ENCODE measurements around the gene MAP3K13.

Gene MAP3K13

DNA sequence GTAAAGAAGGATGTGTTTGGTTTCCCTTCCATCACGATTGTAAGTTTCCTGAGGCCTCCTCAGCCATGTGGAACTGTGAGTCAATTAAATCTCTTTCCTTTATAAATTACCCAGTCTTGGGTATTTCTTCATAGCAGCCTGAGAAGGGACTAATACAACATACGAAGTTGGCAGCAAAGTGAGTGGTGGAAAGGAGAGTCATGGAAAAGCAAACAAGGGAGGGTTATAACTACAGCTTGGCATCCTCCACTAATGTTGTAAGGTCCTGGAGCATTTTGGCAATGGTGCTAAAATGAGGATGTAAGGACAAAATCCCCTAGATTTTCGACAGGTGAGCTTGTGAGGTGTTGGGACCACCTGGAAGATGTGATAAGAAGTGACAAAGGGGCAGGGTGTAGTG lies 141.7 kb downstream of the MAP3K13 start:
- Histone ChIP-seq H3K27ac (ENCODE audit: low read depth, low read length, poor library complexity, severe bottlenecking) (no peak overlapping the region), H3K36me3 (ENCODE audit: insufficient read depth, low read length) (no peaks in the 10 kb centered on the region), H3K27me3 (ENCODE audit: insufficient read depth, low read length) (no peaks in the 10 kb centered on the region), H3K9me2 (ENCODE audit: low read depth, low read length) (no peaks in the 10 kb centered on the region), H3K4me3 (ENCODE audit: low read depth, low read length, poor library complexity, severe bottlenecking) (no peak overlapping the region), H3K4me2 (ENCODE audit: low read length) (no peak overlapping the region), H4K20me1 (ENCODE audit: insufficient read depth, low read length) (no peaks in the 10 kb centered on the region), H3K79me2 (ENCODE audit: insufficient read depth, low read length) (no peaks in the 10 kb centered on the region), H3K9me3 (ENCODE audit: low read length) (no peaks in the 10 kb centered on the region), H3K9ac (ENCODE audit: low read length) (no peak overlapping the region), H3K4me1 (ENCODE audit: insufficient read depth, low read length, severe bottlenecking) (no peaks in the 10 kb centered on the region), H2AFZ (ENCODE audit: low read length) (no peak overlapping the region), H3F3A (ENCODE audit: insufficient read depth, low read length) (no peaks in the 10 kb centered on the region)
- TF ChIP-seq, protein P1, sequence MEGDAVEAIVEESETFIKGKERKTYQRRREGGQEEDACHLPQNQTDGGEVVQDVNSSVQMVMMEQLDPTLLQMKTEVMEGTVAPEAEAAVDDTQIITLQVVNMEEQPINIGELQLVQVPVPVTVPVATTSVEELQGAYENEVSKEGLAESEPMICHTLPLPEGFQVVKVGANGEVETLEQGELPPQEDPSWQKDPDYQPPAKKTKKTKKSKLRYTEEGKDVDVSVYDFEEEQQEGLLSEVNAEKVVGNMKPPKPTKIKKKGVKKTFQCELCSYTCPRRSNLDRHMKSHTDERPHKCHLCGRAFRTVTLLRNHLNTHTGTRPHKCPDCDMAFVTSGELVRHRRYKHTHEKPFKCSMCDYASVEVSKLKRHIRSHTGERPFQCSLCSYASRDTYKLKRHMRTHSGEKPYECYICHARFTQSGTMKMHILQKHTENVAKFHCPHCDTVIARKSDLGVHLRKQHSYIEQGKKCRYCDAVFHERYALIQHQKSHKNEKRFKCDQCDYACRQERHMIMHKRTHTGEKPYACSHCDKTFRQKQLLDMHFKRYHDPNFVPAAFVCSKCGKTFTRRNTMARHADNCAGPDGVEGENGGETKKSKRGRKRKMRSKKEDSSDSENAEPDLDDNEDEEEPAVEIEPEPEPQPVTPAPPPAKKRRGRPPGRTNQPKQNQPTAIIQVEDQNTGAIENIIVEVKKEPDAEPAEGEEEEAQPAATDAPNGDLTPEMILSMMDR (IDR thresholded peaks at IDR 0.05; ENCODE audit: low read length): no peak
- TF ChIP-seq EZH2 (IDR thresholded peaks at IDR 0.05; ENCODE audit: borderline replicate concordance, low read length): no peak

DNA sequence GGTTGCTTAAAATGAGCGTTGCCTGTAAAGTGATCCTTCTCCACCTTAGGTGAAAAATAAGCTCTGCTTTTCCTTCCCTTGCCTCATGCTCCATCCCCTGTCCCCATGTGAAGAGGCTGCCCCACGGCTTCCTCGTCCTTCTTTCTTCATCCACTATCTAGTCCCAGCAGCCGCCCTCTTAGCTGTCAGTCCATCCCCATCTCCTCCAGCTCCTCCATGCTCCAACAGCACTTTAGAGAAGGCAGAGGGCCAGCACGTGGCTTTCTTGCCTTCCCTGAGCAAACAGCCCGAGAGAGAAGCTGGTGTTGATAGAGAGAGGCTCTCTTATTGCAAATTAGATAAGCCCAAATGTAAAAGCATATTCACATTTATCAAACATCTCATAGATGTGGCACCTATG lies 144.9 kb downstream of the MAP3K13 start:
- Histone ChIP-seq H3K27ac (ENCODE audit: low read depth, low read length, poor library complexity, severe bottlenecking) (no peak overlapping the region), H2AFZ (ENCODE audit: low read length) (no peak overlapping the region), H3K9me2 (ENCODE audit: low read depth, low read length) (no peaks in the 10 kb centered on the region), H3K36me3 (ENCODE audit: insufficient read depth, low read length) (no peaks in the 10 kb centered on the region), H3K9ac (ENCODE audit: low read length) (no peak overlapping the region), H3F3A (ENCODE audit: insufficient read depth, low read length) (no peaks in the 10 kb centered on the region), H3K4me1 (ENCODE audit: insufficient read depth, low read length, severe bottlenecking) (no peaks in the 10 kb centered on the region), H3K9me3 (ENCODE audit: low read length) (no peaks in the 10 kb centered on the region), H3K79me2 (ENCODE audit: insufficient read depth, low read length) (no peaks in the 10 kb centered on the region), H3K4me3 (ENCODE audit: low read depth, low read length, poor library complexity, severe bottlenecking) (no peak overlapping the region), H4K20me1 (ENCODE audit: insufficient read depth, low read length) (no peaks in the 10 kb centered on the region), H3K4me2 (ENCODE audit: low read length) (no peak overlapping the region), H3K27me3 (ENCODE audit: insufficient read depth, low read length) (no peaks in the 10 kb centered on the region)
- TF ChIP-seq, protein P1 (IDR thresholded peaks at IDR 0.05; ENCODE audit: low read length): no peak
- no peak for TF ChIP-seq EZH2 (IDR thresholded peaks at IDR 0.05; ENCODE audit: borderline replicate concordance, low read length)

DNA sequence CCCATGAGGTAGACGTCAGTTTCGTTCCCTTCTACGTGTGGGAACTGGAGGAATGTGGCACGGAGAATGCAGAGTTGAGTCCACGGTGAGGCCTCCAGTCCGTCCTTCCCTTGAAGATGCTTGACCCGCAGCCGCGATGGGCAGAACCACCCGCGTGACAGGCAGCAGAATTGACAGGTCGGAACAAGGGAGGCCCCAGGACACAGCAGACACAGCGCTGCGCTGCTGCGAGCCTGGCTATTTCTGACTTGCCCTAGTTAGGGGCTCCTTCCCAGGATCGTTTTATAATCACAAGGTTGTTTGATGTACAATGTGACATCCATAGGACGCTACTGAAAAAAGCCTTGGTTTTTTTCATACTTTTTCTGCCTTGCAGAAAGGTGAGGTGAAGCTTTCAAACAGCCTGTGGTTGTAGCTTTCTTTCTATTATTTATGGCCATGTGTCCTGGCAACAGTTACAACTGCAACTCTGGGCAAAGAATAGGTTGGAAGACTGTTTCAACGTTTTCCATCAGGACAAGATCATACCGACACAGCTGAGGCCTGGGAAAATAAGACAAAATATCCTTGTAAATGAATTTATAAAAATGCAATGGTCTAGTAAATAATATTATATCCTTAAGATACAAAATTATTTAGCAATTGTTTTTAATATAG lies 145.5 kb downstream of the MAP3K13 start:
- H3K9ac ChIP-seq (ENCODE audit: low read length): no peak overlapping the region
- H3K4me1 ChIP-seq (ENCODE audit: insufficient read depth, low read length, severe bottlenecking): no peaks in the 10 kb centered on the region
- no peaks in the 10 kb centered on the region for H3K79me2 ChIP-seq (ENCODE audit: insufficient read depth, low read length)
- no peak for TF ChIP-seq EZH2 (IDR thresholded peaks at IDR 0.05; ENCODE audit: borderline replicate concordance, low read length)
- H3K27me3 ChIP-seq (ENCODE audit: insufficient read depth, low read length): no peaks in the 10 kb centered on the region
- H3K9me2 ChIP-seq (ENCODE audit: low read depth, low read length): no peaks in the 10 kb centered on the region
- H3F3A ChIP-seq (ENCODE audit: insufficient read depth, low read length): no peaks in the 10 kb centered on the region
- no peak overlapping the region for H2AFZ ChIP-seq (ENCODE audit: low read length)
- H3K9me3 ChIP-seq (ENCODE audit: low read length): no peaks in the 10 kb centered on the region
- H4K20me1 ChIP-seq (ENCODE audit: insufficient read depth, low read length): no peaks in the 10 kb centered on the region
- H3K27ac ChIP-seq (ENCODE audit: low read depth, low read length, poor library complexity, severe bottlenecking): no peak overlapping the region
- H3K4me2 ChIP-seq (ENCODE audit: low read length): no peak overlapping the region
- H3K4me3 ChIP-seq (ENCODE audit: low read depth, low read length, poor library complexity, severe bottlenecking): no peak overlapping the region
- no peaks in the 10 kb centered on the region for H3K36me3 ChIP-seq (ENCODE audit: insufficient read depth, low read length)

DNA sequence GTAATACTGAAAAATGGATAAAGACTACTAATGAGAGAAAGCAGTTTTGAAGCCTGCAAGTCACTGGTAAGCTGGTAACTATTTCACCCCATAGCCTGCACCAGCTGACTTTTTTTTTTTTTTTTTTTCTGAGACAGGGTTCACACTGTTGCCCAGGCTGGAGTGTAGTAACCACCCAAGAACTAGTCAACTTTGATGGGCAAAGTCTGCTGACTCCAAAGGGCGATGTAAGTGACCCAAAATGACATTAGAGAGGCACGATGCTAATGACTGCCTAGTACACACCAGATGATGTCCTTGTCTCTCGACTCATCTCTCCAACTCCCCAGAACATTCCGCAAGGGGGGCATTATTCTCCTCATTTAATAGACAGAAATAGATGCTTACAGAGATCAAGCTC lies 148.8 kb downstream of the MAP3K13 start:
- Histone ChIP-seq H3K9ac (ENCODE audit: low read length) (no peak overlapping the region), H3K4me2 (ENCODE audit: low read length) (no peak overlapping the region), H3K4me3 (ENCODE audit: low read depth, low read length, poor library complexity, severe bottlenecking) (no peak overlapping the region), H3K9me2 (ENCODE audit: low read depth, low read length) (no peaks in the 10 kb centered on the region), H3K4me1 (ENCODE audit: insufficient read depth, low read length, severe bottlenecking) (no peaks in the 10 kb centered on the region), H3K27ac (ENCODE audit: low read depth, low read length, poor library complexity, severe bottlenecking) (no peak overlapping the region), H3K36me3 (ENCODE audit: insufficient read depth, low read length) (no peaks in the 10 kb centered on the region), H3K9me3 (ENCODE audit: low read length) (no peaks in the 10 kb centered on the region), H3K79me2 (ENCODE audit: insufficient read depth, low read length) (no peaks in the 10 kb centered on the region), H2AFZ (ENCODE audit: low read length) (no peak overlapping the region), H3F3A (ENCODE audit: insufficient read depth, low read length) (no peaks in the 10 kb centered on the region), H4K20me1 (ENCODE audit: insufficient read depth, low read length) (no peaks in the 10 kb centered on the region), H3K27me3 (ENCODE audit: insufficient read depth, low read length) (no peaks in the 10 kb centered on the region)
- TF ChIP-seq, protein P1 (IDR thresholded peaks at IDR 0.05; ENCODE audit: low read length): no peak
- TF ChIP-seq EZH2 (IDR thresholded peaks at IDR 0.05; ENCODE audit: borderline replicate concordance, low read length): no peak
